ENCODE results near the gene TNK1.

- no peak for TF ChIP-seq CTCF (IDR thresholded peaks at IDR 0.05)
- TF ChIP-seq POLR2A (IDR thresholded peaks at IDR 0.05): no peak
Observed at GRCh38 chr17:7391307-7391706, 10.4 kb downstream of the TNK1 start.
